HEK293T (cell line): ENCODE data around the gene SEMA4D.

Experiments
- BHLHE40 ChIP-seq: fragments of 450-650 bp; IDR thresholded peaks from 2 replicates; pipeline ENCODE4 v1.6.1; 2016; ENCODE audit warnings: mild to moderate bottlenecking, moderate library complexity, borderline replicate concordance
- FOXK2 ChIP-seq: fragments of 450-650 bp; IDR thresholded peaks from 2 replicates; pipeline ENCODE4 v1.6.1; 2016; ENCODE audit warnings: mild to moderate bottlenecking
- FOXM1 ChIP-seq: fragments of 450-650 bp; IDR thresholded peaks from 2 replicates; pipeline ENCODE4 v1.6.1; 2017; ENCODE audit warnings: mild to moderate bottlenecking, borderline replicate concordance
- HDGF ChIP-seq: fragments of 450-650 bp; IDR thresholded peaks from 2 replicates; pipeline ENCODE4 v1.6.1; 2017; ENCODE audit warnings: antibody characterized with exemption, borderline replicate concordance
- L3MBTL2 ChIP-seq: fragments of 450-650 bp; conservative IDR thresholded peaks from 2 replicates; pipeline ENCODE4 v1.6.1; 2016; ENCODE audit warnings: mild to moderate bottlenecking
- LEF1 ChIP-seq: fragments of 450-650 bp; IDR thresholded peaks from 2 replicates; pipeline ENCODE4 v1.6.1; 2017; ENCODE audit warnings: mild to moderate bottlenecking, borderline replicate concordance
- NFRKB ChIP-seq: fragments of 450-650 bp; IDR thresholded peaks from 2 replicates; pipeline ENCODE4 v1.6.1; 2016; ENCODE audit warnings: mild to moderate bottlenecking, moderate library complexity
- TARDBP ChIP-seq: fragments of 450-650 bp; IDR thresholded peaks from 2 replicates; pipeline ENCODE4 v1.6.1; 2016
- TF ChIP-seq, protein P1 (sequence below): fragments of 450-650 bp; IDR thresholded peaks from 2 replicates; pipeline ENCODE4 v1.6.1; 2016

DNA sequence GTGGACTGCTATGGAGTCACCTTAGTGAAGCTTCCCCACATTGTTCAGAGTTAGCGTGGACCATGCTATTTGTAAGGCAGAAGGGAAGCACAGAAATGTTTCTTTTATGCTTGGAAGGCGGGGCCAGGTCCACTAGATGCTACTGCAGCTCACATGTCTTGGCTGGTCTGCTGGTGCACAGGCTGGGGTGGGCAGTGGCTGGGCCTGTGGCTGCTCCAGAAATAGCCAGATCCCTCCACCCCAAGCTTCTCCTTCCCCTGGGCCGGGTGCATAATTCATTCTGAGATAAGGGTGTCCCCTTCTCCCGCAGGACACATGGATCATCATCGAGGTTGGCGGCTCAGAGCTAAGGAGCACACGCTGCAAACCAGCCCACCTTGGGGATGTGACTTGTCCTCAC is 14.5 kb upstream of the SEMA4D start:
- TF ChIP-seq FOXM1 (no peak), BHLHE40 (no peak), LEF1 (no peak), L3MBTL2 (no peak), NFRKB (no peak), TARDBP (no peak), HDGF (no peak), FOXK2 (no peak)
- TF ChIP-seq, protein P1, sequence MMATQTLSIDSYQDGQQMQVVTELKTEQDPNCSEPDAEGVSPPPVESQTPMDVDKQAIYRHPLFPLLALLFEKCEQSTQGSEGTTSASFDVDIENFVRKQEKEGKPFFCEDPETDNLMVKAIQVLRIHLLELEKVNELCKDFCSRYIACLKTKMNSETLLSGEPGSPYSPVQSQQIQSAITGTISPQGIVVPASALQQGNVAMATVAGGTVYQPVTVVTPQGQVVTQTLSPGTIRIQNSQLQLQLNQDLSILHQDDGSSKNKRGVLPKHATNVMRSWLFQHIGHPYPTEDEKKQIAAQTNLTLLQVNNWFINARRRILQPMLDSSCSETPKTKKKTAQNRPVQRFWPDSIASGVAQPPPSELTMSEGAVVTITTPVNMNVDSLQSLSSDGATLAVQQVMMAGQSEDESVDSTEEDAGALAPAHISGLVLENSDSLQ, result no peak
